Esophagus muscularis mucosa (tissue), 4 donors: Measurements from ENCODE around the gene DEPP1. TPM values are rescaled to one million over a fixed set of nuclear protein-coding genes. Genes with fewer than 3 reads are reported as not detected.

Source experiments
- DNase-seq: peaks from one replicate; pipeline ENCODE4 v3.0.0-alpha.2; 2017; ENCODE audit errors: extremely low spot score
- H3K27ac ChIP-seq, 4 donors: fragments of 200-600 bp; sonication (generic); replicated peaks in 1 of 4; 1 replicate in 3 of 4; 2 replicates in 1 of 4; pipeline ENCODE4 v1.5.1; 2016 to 2019; ENCODE audit warnings: mild to moderate bottlenecking in 1 of 4
- H3K27me3 ChIP-seq, 4 donors: fragments of 200-600 bp; sonication (generic); one replicate each; pipeline versions ENCODE4 v1.5.1 to v1.6.0; 2016 to 2019
- H3K36me3 ChIP-seq, 4 donors: fragments of 200-600 bp; sonication (generic); one replicate each; pipeline ENCODE4 v1.5.1; 2016 to 2019
- H3K4me1 ChIP-seq, 4 donors: fragments of 200-600 bp; sonication (generic); one replicate each; pipeline ENCODE4 v1.5.1; 2016 to 2019
- H3K4me3 ChIP-seq, 4 donors: fragments of 200-600 bp; sonication (generic); 1 replicate in 2 of 4; 2 replicates in 2 of 4; pipeline ENCODE4 v1.5.1; 2016 to 2019; ENCODE audit warnings: mild to moderate bottlenecking in 4 of 4, moderate library complexity in 1 of 4
- H3K9me3 ChIP-seq, 4 donors: fragments of 200-600 bp; sonication (generic); 1 replicate in 3 of 4; 2 replicates in 1 of 4; pipeline ENCODE4 v1.5.1; 2016 to 2019
- CTCF ChIP-seq, 3 experiments: fragments of 200-600 bp in 2 of 3; fragments of 450-650 bp in 1 of 3; sonication (generic) in 2 of 3; IDR thresholded peaks; one replicate each; pipeline ENCODE4 v1.5.1; 2017 to 2019; ENCODE audit warnings: antibody characterized with exemption in 3 of 3, mild to moderate bottlenecking in 2 of 3, moderate library complexity in 1 of 3
- EP300 ChIP-seq: sonication (generic); formaldehyde crosslinking; IDR thresholded peaks from one replicate; pipeline ENCODE4 v1.6.1; 2017; ENCODE audit warnings: antibody characterized with exemption
- POLR2A ChIP-seq: fragments of 450-650 bp; IDR thresholded peaks from one replicate; pipeline ENCODE4 v1.6.1; 2017; ENCODE audit warnings: antibody characterized with exemption, moderate library complexity, mild to moderate bottlenecking, low read depth
- POLR2AphosphoS5 ChIP-seq, 2 donors: sonication (generic); formaldehyde crosslinking; IDR thresholded peaks; one replicate each; pipeline ENCODE4 v1.6.1; 2017; ENCODE audit warnings: antibody characterized with exemption in 2 of 2
- WGBS: methylation state at CpG from one replicate; pipeline ENCODE4 v1.1.5; 2018; 5-methylcytosine and 5-hydroxymethylcytosine counted together
- intact Hi-C: fragments of 100-400 bp; cut with DNase I; formaldehyde crosslinking; loops from one replicate; pipeline ENCODE4 v1.15.1; 2023
- total RNA-seq, 4 donors: library from RNA; depleted of rRNA; stranded (reverse); fragments of >200 nt; gene quantifications; one replicate each; pipeline versions ENCODE4 v1.1.0 to v1.2.1, GENCODE V29; 2016

The DEPP1 gene
- total RNA-seq, 4 donors from 2014 or later, result 32.0 to 413 (median 126) TPM

- Histone ChIP-seq H3K27ac (peak overlapping the region; percentile 63 to 92 (median 88)), H3K4me3 (peak overlapping the region; percentile 15 to 73 (median 72)), H3K4me1 (peaks cover 69 to 92% (median 92%) of the 10 kb centered on the region in 4 donors), H3K9me3 (no peaks in the 10 kb centered on the region), H3K36me3 (no peaks in the 10 kb centered on the region), H3K27me3 (no peaks in the 10 kb centered on the region)
- 68% methylated on average over 13 of the region's 15 CpGs for WGBS
- intact Hi-C loops, result no loop called here
- no peak for DNase-seq
- TF ChIP-seq CTCF (IDR thresholded peaks at IDR 0.05), result no peak
- TF ChIP-seq POLR2AphosphoS5 (IDR thresholded peaks at IDR 0.05), result peak; percentile 68 to 72
- TF ChIP-seq POLR2A, result no peak
- peak; percentile 60 for TF ChIP-seq EP300
Measured at GRCh38 chr10:44963772-44964633, 14.6 kb downstream of the DEPP1 start.

- no peak for DNase-seq
- Histone ChIP-seq H3K4me1 (peaks cover 67 to 93% (median 91%) of the 10 kb centered on the region in 4 donors), H3K4me3 (peak overlapping the region; percentile 72 to 83 (median 72)), H3K9me3 (no peaks in the 10 kb centered on the region), H3K27me3 (no peaks in the 10 kb centered on the region), H3K36me3 (no peaks in the 10 kb centered on the region), H3K27ac (peak overlapping the region; percentile 63 to 92 (median 88))
- WGBS, result 84% methylated on average over 19 of the region's 19 CpGs
- intact Hi-C loops, result no loop called here
- peak in 1 of 3 experiments; percentile 25 for TF ChIP-seq CTCF (IDR thresholded peaks at IDR 0.05)
- no peak for TF ChIP-seq POLR2AphosphoS5 (IDR thresholded peaks at IDR 0.05)
Measured at GRCh38 chr10:44962870-44963738, 15.5 kb downstream of the DEPP1 start.

- TF ChIP-seq POLR2A (no peak), EP300 (no peak), POLR2AphosphoS5 (IDR thresholded peaks at IDR 0.05) (no peak), CTCF (IDR thresholded peaks at IDR 0.05) (no peak)
- H3K4me3 ChIP-seq, result peak overlapping the region; percentile 72 to 83 (median 72)
- H3K27ac ChIP-seq, result peak overlapping the region; percentile 63 to 92 (median 88)
- H3K9me3 ChIP-seq, result no peaks in the 10 kb centered on the region
- peaks cover 67 to 93% (median 91%) of the 10 kb centered on the region in 4 donors for H3K4me1 ChIP-seq
- H3K36me3 ChIP-seq, result no peaks in the 10 kb centered on the region
- H3K27me3 ChIP-seq, result no peaks in the 10 kb centered on the region
- intact Hi-C loops, result no loop called here
- WGBS, result 74% methylated on average over 11 of the region's 11 CpGs
- DNase-seq, result no peak
Measured at GRCh38 chr10:44961931-44962750, 16.5 kb downstream of the DEPP1 start.

GRCh38 chr10:44961230-44961571, 17.4 kb downstream of the DEPP1 start:
- H3K36me3 ChIP-seq, result peaks cover 0 to 3% (median 0%) of the 10 kb centered on the region in 4 donors
- H3K4me3 ChIP-seq, result peak overlapping the region; percentile 72 to 83 (median 72)
- DNase-seq, result no peak
- H3K27me3 ChIP-seq, result no peaks in the 10 kb centered on the region
- H3K27ac ChIP-seq, result peak overlapping the region; percentile 87 to 93 (median 90)
- WGBS, result 72% methylated on average over 4 of the region's 4 CpGs
- H3K9me3 ChIP-seq, result no peaks in the 10 kb centered on the region
- TF ChIP-seq EP300 (no peak), CTCF (IDR thresholded peaks at IDR 0.05) (no peak), POLR2A (no peak), POLR2AphosphoS5 (IDR thresholded peaks at IDR 0.05) (no peak)
- H3K4me1 ChIP-seq, result peaks cover 57 to 87% (median 83%) of the 10 kb centered on the region in 4 donors
- intact Hi-C loops, result no loop called here
